Naive thymus-derived CD4-positive, alpha-beta T cell (primary cell): ENCODE data around the gene ARHGAP24. TPM values are rescaled to one million over a fixed set of nuclear protein-coding genes. Genes with fewer than 3 reads are reported as not detected.

Source experiments
- ATAC-seq: fragments of 150-1000 bp; cut with Tn5 transposase; 2 replicates; pipeline ENCODE4 v1.10.0; 2021; ENCODE audit warnings: mild to moderate bottlenecking, moderate library complexity
- CTCF ChIA-PET: fragments of 350-600 bp; sonication (Branson Sonifier 250); formaldehyde crosslinking; loops from one replicate; lab custom pipeline; 2021; ENCODE audit warnings: antibody characterized with exemption; lab: Charles Lee
- POLR2A ChIA-PET: fragments of 350-600 bp; sonication (Branson Sonifier 250); formaldehyde crosslinking; loops from one replicate; lab custom pipeline; 2021; ENCODE audit warnings: antibody characterized with exemption, inconsistent platforms; lab: Charles Lee
- DNase-seq, 9 donors: peaks; one replicate each; pipeline versions ENCODE4 v3.0.0 to v3.0.0-alpha.2; 2020 to 2022; ENCODE audit warnings: mixed read lengths in 1 of 9
- H3K27ac ChIP-seq: one replicate; pipeline ENCODE4 v1.7.0; 2013; ENCODE audit warnings: mild to moderate bottlenecking, low read depth, low read length, moderate library complexity
- H3K27me3 ChIP-seq, 2 donors: one replicate each; pipeline ENCODE4 v1.7.0; 2013; ENCODE audit warnings: low read length in 2 of 2, mild to moderate bottlenecking in 2 of 2, moderate library complexity in 2 of 2; ENCODE audit not compliant: control insufficient read depth in 2 of 2, insufficient read depth in 2 of 2
- H3K36me3 ChIP-seq, 3 experiments: 1 replicate in 2 of 3; 2 replicates in 1 of 3; pipeline ENCODE4 v1.7.0; 2013; ENCODE audit warnings: low read length in 3 of 3, mild to moderate bottlenecking in 3 of 3, moderate library complexity in 1 of 3; ENCODE audit not compliant: insufficient read depth in 3 of 3, control insufficient read depth in 2 of 3
- H3K4me1 ChIP-seq, 2 donors: one replicate each; pipeline ENCODE4 v1.7.0; 2013; ENCODE audit warnings: low read length in 2 of 2, mild to moderate bottlenecking in 2 of 2, moderate library complexity in 1 of 2; ENCODE audit not compliant: control insufficient read depth in 2 of 2, insufficient read depth in 2 of 2
- H3K4me3 ChIP-seq: 2 replicates; pipeline ENCODE4 v1.7.0; 2013; ENCODE audit warnings: mild to moderate bottlenecking, low read length
- H3K9me3 ChIP-seq, 3 experiments: 1 replicate in 2 of 3; 2 replicates in 1 of 3; pipeline ENCODE4 v1.7.0; 2013; ENCODE audit warnings: low read length in 3 of 3; ENCODE audit not compliant: control insufficient read depth in 2 of 3
- H3K27ac Mint-ChIP-seq, 9 donors: one replicate each; pipeline ENCODE4 v1.8.0; 2020 to 2022; ENCODE audit warnings: mixed read lengths in 9 of 9, mild to moderate bottlenecking in 8 of 9, moderate library complexity in 5 of 9, inconsistent platforms in 2 of 9
- H3K27me3 Mint-ChIP-seq, 5 donors: one replicate each; pipeline ENCODE4 v1.8.0; 2021 to 2022; ENCODE audit warnings: mixed read lengths in 5 of 5, mild to moderate bottlenecking in 1 of 5
- H3K36me3 Mint-ChIP-seq, 5 donors: one replicate each; pipeline ENCODE4 v1.8.0; 2020 to 2022; ENCODE audit warnings: mixed read lengths in 5 of 5, mild to moderate bottlenecking in 3 of 5, inconsistent platforms in 1 of 5
- H3K4me1 Mint-ChIP-seq, 7 donors: one replicate each; pipeline ENCODE4 v1.8.0; 2020 to 2022; ENCODE audit warnings: mixed read lengths in 7 of 7, mild to moderate bottlenecking in 3 of 7, inconsistent platforms in 1 of 7
- H3K4me3 Mint-ChIP-seq, 10 donors: one replicate each; pipeline ENCODE4 v1.8.0; 2020 to 2022; ENCODE audit warnings: mild to moderate bottlenecking in 10 of 10, mixed read lengths in 10 of 10, moderate library complexity in 6 of 10, inconsistent platforms in 2 of 10
- H3K9me3 Mint-ChIP-seq, 11 donors: one replicate each; pipeline ENCODE4 v1.8.0; 2020 to 2022; ENCODE audit warnings: mixed read lengths in 11 of 11, mild to moderate bottlenecking in 4 of 11, inconsistent platforms in 1 of 11, moderate library complexity in 1 of 11
- intact Hi-C, 2 donors: fragments of 100-400 bp; cut with micrococcal nuclease; formaldehyde crosslinking; loops; one replicate each; pipeline ENCODE4 v1.15.1; 2023
- polyA plus RNA-seq, 2 donors: library from polyadenylated mRNA; unstranded; fragments of 300-500 nt; fragmentation: Illumina TruSeq; gene quantifications; one replicate each; pipeline ENCODE4 v1.2.3, GENCODE V29; 2021
- total RNA-seq, 6 experiments: library from RNA in 5 of 6; stranded (reverse) in 5 of 6; gene quantifications; 1 replicate in 5 of 6; 2 replicates in 1 of 6; pipeline ENCODE4 v1.2.3 and lab custom pipeline; 2021 to 2026

ARHGAP24 gene
- total and polyA plus RNA-seq, 7 experiments from 2014 or later = 0.41 to 12.7 (median 1.3) TPM; not detected in 3

- no peaks in the 10 kb centered on the region for H3K27me3 ChIP-seq
- no peak overlapping the region for H3K4me3 ChIP-seq
- Mint-ChIP-seq H3K27me3 (no peaks in the 10 kb centered on the region), H3K36me3 (no peaks in the 10 kb centered on the region), H3K4me3 (no peak overlapping the region), H3K4me1 (no peaks in the 10 kb centered on the region), H3K27ac (no peak overlapping the region), H3K9me3 (no peaks in the 10 kb centered on the region)
- intact Hi-C loops = no loop called here
- ChIA-PET CTCF (no interaction called here), POLR2A (no interaction called here)
- H3K27ac ChIP-seq = no peak overlapping the region
- DNase-seq (no peak), ATAC-seq (no peak)
- no peaks in the 10 kb centered on the region for H3K9me3 ChIP-seq
- H3K36me3 ChIP-seq = no peaks in the 10 kb centered on the region
- H3K4me1 ChIP-seq = no peaks in the 10 kb centered on the region
These were observed 398.6 kb downstream of the ARHGAP24 start for GRCh38 chr4:85873566-85873965.

- H3K27ac Mint-ChIP-seq = no peak overlapping the region
- ChIA-PET CTCF (no interaction called here), POLR2A (no interaction called here)
These were observed 404.6 kb downstream of the ARHGAP24 start for GRCh38 chr4:85879518-85879917.

GRCh38 chr4:85883180-85883579, 408.2 kb downstream of the ARHGAP24 start:
- DNase-seq (no peak), ATAC-seq (no peak)
- ChIA-PET CTCF (no interaction called here), POLR2A (no interaction called here)
- H3K4me1 ChIP-seq = no peaks in the 10 kb centered on the region
- Mint-ChIP-seq H3K27me3 (no peaks in the 10 kb centered on the region), H3K36me3 (no peaks in the 10 kb centered on the region), H3K4me1 (no peaks in the 10 kb centered on the region), H3K27ac (no peak overlapping the region), H3K4me3 (no peak overlapping the region), H3K9me3 (peaks cover 0 to 11% (median 0%) of the 10 kb centered on the region in 11 donors)
- H3K27ac ChIP-seq = no peak overlapping the region
- H3K27me3 ChIP-seq = no peaks in the 10 kb centered on the region
- no peak overlapping the region for H3K4me3 ChIP-seq
- H3K36me3 ChIP-seq = no peaks in the 10 kb centered on the region
- intact Hi-C loops = no loop called here
- H3K9me3 ChIP-seq = no peaks in the 10 kb centered on the region

More at GRCh38 chr4:85879518-85879917, 404.6 kb downstream of the ARHGAP24 start:
- Mint-ChIP-seq H3K4me1 (no peaks in the 10 kb centered on the region), H3K27me3 (no peaks in the 10 kb centered on the region), H3K4me3 (no peak overlapping the region), H3K36me3 (no peaks in the 10 kb centered on the region), H3K9me3 (peaks cover 0 to 11% (median 0%) of the 10 kb centered on the region in 11 donors)
- no peaks in the 10 kb centered on the region for H3K9me3 ChIP-seq
- ATAC-seq = no peak
- intact Hi-C loops = no loop called here
- H3K36me3 ChIP-seq = no peaks in the 10 kb centered on the region
- no peaks in the 10 kb centered on the region for H3K27me3 ChIP-seq
- no peak for DNase-seq
- no peak overlapping the region for H3K27ac ChIP-seq
- H3K4me1 ChIP-seq = no peaks in the 10 kb centered on the region
- H3K4me3 ChIP-seq = no peak overlapping the region

GRCh38 chr4:85884251-85884650, 409.3 kb downstream of the ARHGAP24 start:
- CTCF ChIA-PET = no interaction called here

DNA sequence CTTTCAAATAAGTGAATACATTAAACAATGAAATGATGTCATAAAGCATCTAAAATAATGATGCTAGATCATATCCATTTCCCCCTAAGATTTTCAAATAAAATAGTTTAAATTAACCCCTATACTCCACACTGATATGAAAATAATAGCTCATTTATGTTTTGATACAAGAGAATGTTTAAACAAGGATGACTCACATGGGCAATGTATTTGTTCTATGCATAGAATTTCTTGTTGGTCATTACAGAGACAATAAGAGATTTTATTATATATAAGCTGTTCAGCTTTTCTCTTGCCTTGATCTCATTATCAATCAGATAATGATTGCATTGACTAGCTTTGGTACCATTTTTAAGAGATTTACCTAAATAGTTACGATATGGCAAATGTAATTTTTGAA, 411.7 kb downstream of the ARHGAP24 start:
- Histone ChIP-seq H3K9me3 (no peaks in the 10 kb centered on the region), H3K27ac (no peak overlapping the region), H3K36me3 (no peaks in the 10 kb centered on the region), H3K4me3 (no peak overlapping the region), H3K27me3 (no peaks in the 10 kb centered on the region), H3K4me1 (no peaks in the 10 kb centered on the region)
- Mint-ChIP-seq H3K27ac (no peak overlapping the region), H3K4me1 (no peaks in the 10 kb centered on the region), H3K27me3 (no peaks in the 10 kb centered on the region), H3K36me3 (no peaks in the 10 kb centered on the region), H3K4me3 (no peak overlapping the region), H3K9me3 (peaks cover 0 to 11% (median 0%) of the 10 kb centered on the region in 11 donors)
- ChIA-PET POLR2A (no interaction called here), CTCF (no interaction called here)
- DNase-seq = no peak
- no peak for ATAC-seq
- intact Hi-C loops = no loop called here

More at GRCh38 chr4:85884251-85884650, 409.3 kb downstream of the ARHGAP24 start:
- Mint-ChIP-seq H3K27ac (no peak overlapping the region), H3K27me3 (no peaks in the 10 kb centered on the region), H3K4me1 (no peaks in the 10 kb centered on the region), H3K36me3 (no peaks in the 10 kb centered on the region), H3K9me3 (peaks cover 0 to 11% (median 0%) of the 10 kb centered on the region in 11 donors), H3K4me3 (no peak overlapping the region)
- no peak overlapping the region for H3K27ac ChIP-seq
- intact Hi-C loops = no loop called here
- DNase-seq (no peak), ATAC-seq (no peak)
- POLR2A ChIA-PET = no interaction called here
- no peaks in the 10 kb centered on the region for H3K36me3 ChIP-seq
- no peaks in the 10 kb centered on the region for H3K27me3 ChIP-seq
- no peaks in the 10 kb centered on the region for H3K9me3 ChIP-seq
- no peak overlapping the region for H3K4me3 ChIP-seq
- H3K4me1 ChIP-seq = no peaks in the 10 kb centered on the region

DNA sequence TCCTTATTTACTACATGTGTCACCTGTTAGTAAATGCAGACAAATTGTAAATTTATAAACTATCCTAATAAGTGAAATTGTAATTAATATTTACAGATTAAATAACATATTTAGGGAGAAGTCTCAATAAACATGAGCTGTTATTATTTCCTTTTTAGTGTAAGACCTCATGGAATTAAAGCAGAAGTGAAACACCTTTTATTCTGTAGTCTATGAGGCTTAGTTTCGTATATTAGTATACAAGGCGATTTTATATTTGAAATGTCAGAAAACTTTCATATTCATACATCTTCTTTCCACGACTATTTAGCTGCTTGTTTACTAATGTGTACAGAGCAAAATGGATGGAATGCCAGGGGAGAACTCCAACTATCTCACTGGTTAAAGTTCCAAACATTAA, 414.4 kb downstream of the ARHGAP24 start:
- no peak overlapping the region for H3K27ac ChIP-seq
- H3K27me3 ChIP-seq = no peaks in the 10 kb centered on the region
- no peaks in the 10 kb centered on the region for H3K36me3 ChIP-seq
- H3K4me3 ChIP-seq = no peak overlapping the region
- ChIA-PET CTCF (no interaction called here), POLR2A (no interaction called here)
- no peaks in the 10 kb centered on the region for H3K9me3 ChIP-seq
- no peaks in the 10 kb centered on the region for H3K27me3 Mint-ChIP-seq
- H3K4me1 ChIP-seq = no peaks in the 10 kb centered on the region
- no peak overlapping the region for H3K27ac Mint-ChIP-seq
- ATAC-seq = no peak
- peaks cover 0 to 4% (median 0%) of the 10 kb centered on the region in 11 donors for H3K9me3 Mint-ChIP-seq
- no peak for DNase-seq
- H3K4me3 Mint-ChIP-seq = no peak overlapping the region
- no peaks in the 10 kb centered on the region for H3K4me1 Mint-ChIP-seq
- peaks cover 0 to 3% (median 0%) of the 10 kb centered on the region in 5 donors for H3K36me3 Mint-ChIP-seq
- intact Hi-C loops = no loop called here

GRCh38 chr4:85895755-85896154, 420.8 kb downstream of the ARHGAP24 start:
- no peak overlapping the region for H3K4me3 Mint-ChIP-seq
- Histone ChIP-seq H3K27ac (no peak overlapping the region), H3K27me3 (no peaks in the 10 kb centered on the region), H3K4me3 (no peak overlapping the region), H3K9me3 (no peaks in the 10 kb centered on the region), H3K4me1 (no peaks in the 10 kb centered on the region), H3K36me3 (no peaks in the 10 kb centered on the region)
- H3K4me1 Mint-ChIP-seq = no peaks in the 10 kb centered on the region
- H3K36me3 Mint-ChIP-seq = peaks cover 0 to 3% (median 0%) of the 10 kb centered on the region in 5 donors
- intact Hi-C loops = no loop called here
- ChIA-PET POLR2A (no interaction called here), CTCF (no interaction called here)
- H3K27ac Mint-ChIP-seq = no peak overlapping the region
- peaks cover 0 to 5% (median 0%) of the 10 kb centered on the region in 11 donors for H3K9me3 Mint-ChIP-seq
- ATAC-seq = no peak
- DNase-seq = no peak
- no peaks in the 10 kb centered on the region for H3K27me3 Mint-ChIP-seq
